H1 (cell line): ENCODE measurements around the gene ABCG1. TPM values are rescaled to one million over a fixed set of nuclear protein-coding genes. Genes with fewer than 3 reads are reported as not detected.
A peak's percentile ranks its signal among the peaks of the same experiment; 100 is the strongest.

Source experiments
- CTCF ChIA-PET: fragments of 300-600 bp; sonication (Branson Sonifier 250); formaldehyde crosslinking; loops from one replicate; lab custom pipeline; 2021; ENCODE audit not compliant: partially characterized antibody; lab: Charles Lee
- POLR2A ChIA-PET: fragments of 300-600 bp; sonication (Branson Sonifier 250); formaldehyde crosslinking; loops from one replicate; lab custom pipeline; 2021; ENCODE audit warnings: inconsistent platforms; ENCODE audit not compliant: partially characterized antibody; lab: Charles Lee
- DNase-seq, 2 experiments: peaks; one replicate each; pipeline versions ENCODE4 v3.0.0 to v3.0.0-alpha.2; 2010 to 2022; ENCODE audit warnings: low spot score in 2 of 2, low read depth in 1 of 2, mixed read lengths in 1 of 2
- FAIRE-seq: peaks from 2 replicates; lab custom pipeline; 2011; peaks lifted over from hg19 to GRCh38; lab: Jason Lieb, UNC
- H2AFZ ChIP-seq: 2 replicates; pipeline ENCODE4 v1.8.1; 2012; ENCODE audit warnings: low read length, inconsistent platforms
- H2AK5ac ChIP-seq: 2 replicates; pipeline ENCODE4 v1.6.1; 2013; ENCODE audit warnings: low read depth, low read length
- H2BK120ac ChIP-seq: replicated peaks from 2 replicates; pipeline ENCODE3; 2013; ENCODE audit warnings: low read depth, low read length, inconsistent platforms
- H2BK12ac ChIP-seq: 2 replicates; pipeline ENCODE4 v1.6.1; 2013; ENCODE audit warnings: low read depth, low read length
- H2BK15ac ChIP-seq: 2 replicates; pipeline ENCODE4 v1.6.1; 2013; ENCODE audit warnings: low read length
- H2BK20ac ChIP-seq: 2 replicates; pipeline ENCODE4 v1.6.1; 2013; ENCODE audit warnings: low read length
- H2BK5ac ChIP-seq: 2 replicates; pipeline ENCODE4 v1.6.1; 2013; ENCODE audit warnings: low read depth, low read length
- H3K14ac ChIP-seq: 2 replicates; pipeline ENCODE4 v1.6.1; 2013; ENCODE audit warnings: inconsistent platforms; ENCODE audit not compliant: insufficient read length
- H3K18ac ChIP-seq: 2 replicates; pipeline ENCODE4 v1.6.1; 2013; ENCODE audit warnings: low read length; ENCODE audit errors: extremely low read depth
- H3K23ac ChIP-seq: 2 replicates; pipeline ENCODE4 v1.6.1; 2013; ENCODE audit warnings: inconsistent platforms; ENCODE audit not compliant: insufficient read length
- H3K23me2 ChIP-seq: 2 replicates; pipeline ENCODE4 v1.6.1; 2013; ENCODE audit warnings: low read depth, low read length
- H3K27ac ChIP-seq: 2 replicates; pipeline ENCODE4 v1.6.1; 2011; ENCODE audit warnings: low read depth, low read length, inconsistent platforms
- H3K27me3 ChIP-seq, 4 experiments: replicated peaks in 1 of 4; 1 replicate in 1 of 4; 2 replicates in 3 of 4; pipeline versions ENCODE4 v1.6.1 to v1.8.1; 2011 to 2013; ENCODE audit warnings: low read length in 3 of 4, mild to moderate bottlenecking in 3 of 4, inconsistent platforms in 2 of 4, mixed read lengths in 2 of 4, moderate library complexity in 1 of 4; ENCODE audit not compliant: control insufficient read depth in 3 of 4, insufficient read depth in 3 of 4; ENCODE audit errors: extremely low read depth in 1 of 4
- H3K36me3 ChIP-seq, 4 experiments: 2 replicates each; pipeline versions ENCODE4 v1.6.1 to v1.8.1; 2011 to 2013; ENCODE audit warnings: mild to moderate bottlenecking in 4 of 4, low read length in 3 of 4, moderate library complexity in 2 of 4, control low read depth in 1 of 4, inconsistent platforms in 1 of 4; ENCODE audit not compliant: insufficient read depth in 4 of 4, control insufficient read depth in 2 of 4
- H3K4ac ChIP-seq: replicated peaks from 2 replicates; pipeline ENCODE3; 2013; ENCODE audit warnings: low read length, low read depth, mixed read lengths, inconsistent platforms; ENCODE audit not compliant: insufficient read length
- H3K4me1 ChIP-seq, 4 experiments: replicated peaks in 1 of 4; 1 replicate in 1 of 4; 2 replicates in 3 of 4; pipeline versions ENCODE4 v1.6.1 to v1.8.1; 2011 to 2013; ENCODE audit warnings: low read length in 3 of 4, inconsistent platforms in 2 of 4, mixed read lengths in 1 of 4; ENCODE audit not compliant: insufficient read depth in 4 of 4, control insufficient read depth in 3 of 4
- H3K4me2 ChIP-seq, 2 experiments: 2 replicates each; pipeline versions ENCODE4 v1.6.1 to v1.8.1; 2011 to 2013; ENCODE audit warnings: low read depth in 2 of 2, low read length in 2 of 2, control low read depth in 1 of 2, inconsistent platforms in 1 of 2, mild to moderate bottlenecking in 1 of 2; ENCODE audit not compliant: insufficient read depth in 1 of 2
- H3K4me3 ChIP-seq, 4 experiments: fragments of 200-600, 300-600 bp in 1 of 4; sonication (generic), shearing (Covaris generic), sonication (Bioruptor Twin) in 1 of 4; 2 replicates each; pipeline versions ENCODE4 v1.5.1 to v1.8.1; 2011 to 2016; ENCODE audit warnings: low read length in 4 of 4, low read depth in 3 of 4, control low read depth in 2 of 4, inconsistent platforms in 2 of 4, mild to moderate bottlenecking in 2 of 4, mixed read lengths in 1 of 4, moderate library complexity in 1 of 4; ENCODE audit not compliant: insufficient read depth in 2 of 4; ENCODE audit errors: extremely low read depth in 1 of 4
- H3K56ac ChIP-seq: replicated peaks from 2 replicates; pipeline ENCODE3; 2013; ENCODE audit warnings: low read depth, mild to moderate bottlenecking, mixed read lengths, low read length, inconsistent platforms; ENCODE audit not compliant: insufficient read length
- H3K79me1 ChIP-seq: 2 replicates; pipeline ENCODE4 v1.6.1; 2013; ENCODE audit warnings: low read depth, low read length, control low read depth
- H3K79me2 ChIP-seq, 2 experiments: 2 replicates each; pipeline versions ENCODE4 v1.6.1 to v1.8.1; 2012 to 2013; ENCODE audit warnings: low read length in 2 of 2, mild to moderate bottlenecking in 2 of 2, inconsistent platforms in 1 of 2; ENCODE audit not compliant: insufficient read depth in 2 of 2, control insufficient read depth in 1 of 2
- H3K9ac ChIP-seq, 4 experiments: replicated peaks in 1 of 4; 1 replicate in 1 of 4; 2 replicates in 3 of 4; pipeline versions ENCODE4 v1.6.1 to v1.8.1; 2011 to 2013; ENCODE audit warnings: low read depth in 3 of 4, low read length in 3 of 4, control low read depth in 2 of 4, mild to moderate bottlenecking in 2 of 4, moderate library complexity in 2 of 4, inconsistent platforms in 1 of 4; ENCODE audit errors: extremely low read depth in 1 of 4
- H3K9me3 ChIP-seq, 2 experiments: 2 replicates each; pipeline versions ENCODE4 v1.6.1 to v1.8.1; 2012 to 2013; ENCODE audit warnings: mild to moderate bottlenecking in 2 of 2, moderate library complexity in 2 of 2, control low read depth in 1 of 2, inconsistent platforms in 1 of 2, low read depth in 1 of 2, low read length in 1 of 2, mixed read lengths in 1 of 2; ENCODE audit not compliant: insufficient read depth in 2 of 2
- H4K20me1 ChIP-seq, 2 experiments: replicated peaks in 1 of 2; 2 replicates each; pipeline versions ENCODE3 to v1.8.1; 2011 to 2013; ENCODE audit warnings: inconsistent platforms in 2 of 2, low read length in 2 of 2, mild to moderate bottlenecking in 1 of 2; ENCODE audit not compliant: insufficient read depth in 2 of 2, control insufficient read depth in 1 of 2
- H4K5ac ChIP-seq: 2 replicates; pipeline ENCODE4 v1.6.1; 2013; ENCODE audit warnings: low read length, low read depth, mixed read lengths, inconsistent platforms; ENCODE audit not compliant: insufficient read length
- H4K8ac ChIP-seq: 2 replicates; pipeline ENCODE4 v1.8.0; 2013; ENCODE audit warnings: mild to moderate bottlenecking, moderate library complexity, low read length, inconsistent platforms; ENCODE audit not compliant: insufficient read depth; ENCODE audit errors: extremely low read depth
- H4K91ac ChIP-seq: replicated peaks from 2 replicates; pipeline ENCODE3; 2013; ENCODE audit warnings: low read length, mixed read lengths, inconsistent platforms; ENCODE audit not compliant: insufficient read length
- BACH1 ChIP-seq: IDR thresholded peaks from 2 replicates; pipeline ENCODE4 v1.6.1; 2012; ENCODE audit warnings: low read length, improper control_type of control experiment
- CBX8 ChIP-seq: fragments of 300-800, 300-1000 bp; sonication (generic); IDR thresholded peaks from 2 replicates; pipeline ENCODE4 v1.7.1; 2016; ENCODE audit warnings: low read depth, low read length, borderline replicate concordance
- EZH2 ChIP-seq: fragments of 200-600 bp; sonication (generic); IDR thresholded peaks from 2 replicates; pipeline ENCODE4 v1.7.1; 2012; ENCODE audit warnings: low read depth, mild to moderate bottlenecking, moderate library complexity, low read length, inconsistent platforms; ENCODE audit not compliant: severe bottlenecking
- GABPA ChIP-seq: IDR thresholded peaks from 2 replicates; pipeline ENCODE4 v1.6.1; 2011; ENCODE audit warnings: mild to moderate bottlenecking, low read length, moderate library complexity, borderline replicate concordance; ENCODE audit not compliant: insufficient read depth
- KDM5A ChIP-seq: fragments of 200-600 bp; IDR thresholded peaks from 2 replicates; pipeline ENCODE4 v1.7.1; 2012; ENCODE audit warnings: mild to moderate bottlenecking, low read length, inconsistent platforms, mixed read lengths
- NRF1 ChIP-seq: IDR thresholded peaks from 2 replicates; pipeline ENCODE4 v1.6.1; 2011; ENCODE audit warnings: mild to moderate bottlenecking, low read depth, low read length, improper control_type of control experiment
- POLR2AphosphoS5 ChIP-seq: IDR thresholded peaks from 2 replicates; pipeline ENCODE4 v1.6.1; 2011; ENCODE audit warnings: low read depth, low read length
- RXRA ChIP-seq: IDR thresholded peaks from 2 replicates; pipeline ENCODE4 v1.6.1; 2011; ENCODE audit warnings: low read depth, mild to moderate bottlenecking, low read length, moderate library complexity; ENCODE audit not compliant: insufficient read depth
- SAP30 ChIP-seq: fragments of 300-600 bp; sonication (generic); IDR thresholded peaks from 2 replicates; pipeline ENCODE4 v1.7.1; 2012; ENCODE audit warnings: low read length, moderate library complexity, mild to moderate bottlenecking, inconsistent platforms; ENCODE audit not compliant: insufficient read depth, insufficient replicate concordance
- SUZ12 ChIP-seq: fragments of 200-600 bp; sonication (generic); IDR thresholded peaks from 2 replicates; pipeline ENCODE4 v1.6.1; 2012; ENCODE audit warnings: mild to moderate bottlenecking, inconsistent platforms, low read length, moderate library complexity, mixed read lengths
- TBP ChIP-seq: IDR thresholded peaks from 2 replicates; pipeline ENCODE4 v1.6.1; 2011; ENCODE audit warnings: low read depth, low read length, improper control_type of control experiment
- ZNF274 ChIP-seq: IDR thresholded peaks from 2 replicates; pipeline ENCODE4 v1.7.0; 2012; ENCODE audit warnings: low read length, borderline replicate concordance; ENCODE audit errors: extremely low read depth
- WGBS, 2 experiments: shearing (Covaris generic) in 1 of 2; methylation state at CpG; one replicate each; pipeline versions ENCODE4 v1.1.6 to v1.1.7; 2013 to 2015; ENCODE audit warnings: low lambda C conversion rate in 2 of 2, mixed read lengths in 2 of 2, inconsistent platforms in 1 of 2, low coverage in 1 of 2, missing lambda C conversion rate in 1 of 2; ENCODE audit not compliant: insufficient replicate concordance in 2 of 2, insufficient coverage in 1 of 2, insufficient read length in 1 of 2; ENCODE audit errors: extremely low coverage in 1 of 2, missing lambda C conversion rate in 1 of 2; 5-methylcytosine and 5-hydroxymethylcytosine counted together
- polyA plus RNA-seq, 7 experiments: library from polyadenylated mRNA; depleted of rRNA in 3 of 7; stranded (reverse) in 5 of 7; unstranded in 2 of 7; fragments of >200 nt in 5 of 7; fragments of 200-250 nt in 2 of 7; gene quantifications; 1 replicate in 5 of 7; 2 replicates in 1 of 7; 4 replicates in 1 of 7; pipeline versions ENCODE4 v1.2.1 to v1.2.3, GENCODE V29; 2011 to 2013; ENCODE audit warnings: missing spikeins in 2 of 7, mixed read lengths in 2 of 7
- total RNA-seq: library from RNA; stranded (reverse); fragmentation: NEBNext Ultra II Directional; extraction: Animal tissue kit (Norgen Biotek cat#: 25700); gene quantifications from 2 replicates; pipeline ENCODE4 v1.2.1, GENCODE V29; 2021

ABCG1 gene
- total and polyA plus RNA-seq, 2 of the 8 experiments (the other 6 are each of a cell fraction or from before 2014, with no cell fraction given), result 2.1 to 4.0 TPM

DNA sequence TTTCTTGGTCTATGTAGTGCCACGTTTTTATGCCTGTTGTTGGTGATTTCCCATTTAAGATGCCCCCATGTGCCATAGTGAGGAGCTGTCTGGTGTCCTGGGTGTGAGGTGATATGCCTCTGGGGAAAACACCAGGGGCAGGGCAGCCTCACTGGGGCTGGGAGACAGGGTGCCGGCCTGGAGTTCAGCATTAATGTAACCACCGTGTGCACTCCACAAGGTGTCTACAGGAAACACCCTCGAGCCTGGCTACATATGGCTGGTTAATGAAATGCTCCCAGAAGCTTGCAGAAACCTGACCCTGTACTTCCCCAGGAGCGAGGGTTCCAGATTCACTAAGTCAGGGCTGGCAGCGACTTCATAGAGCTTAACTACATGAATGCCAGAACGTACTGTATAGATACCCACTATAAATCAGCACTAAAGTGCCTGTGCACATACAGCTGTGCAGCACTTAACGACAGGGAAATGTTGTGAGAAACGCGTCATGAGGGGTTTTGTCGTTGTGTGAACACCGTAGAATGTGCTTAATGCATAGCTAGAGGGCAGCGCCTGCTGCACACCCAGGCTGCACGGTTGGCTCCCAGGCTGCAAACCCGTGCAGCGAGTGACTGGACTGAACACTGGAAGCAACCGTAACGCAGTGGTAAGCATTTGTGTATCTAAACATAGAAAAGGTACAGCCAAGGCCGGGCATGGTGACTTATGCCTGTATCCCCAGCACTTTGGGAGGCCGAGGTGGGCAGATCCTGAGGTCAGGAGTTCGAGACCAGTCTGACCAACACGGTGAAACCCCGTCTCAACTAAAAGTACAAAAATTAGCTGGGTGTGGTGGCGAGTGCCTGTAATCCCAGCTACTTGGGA lies 121.5 kb downstream of the ABCG1 start:
- Histone ChIP-seq H2BK120ac (no peak overlapping the region), H4K20me1 (no peaks in the 10 kb centered on the region), H4K5ac (no peak overlapping the region), H3K4ac (no peak overlapping the region), H3K36me3 (no peaks in the 10 kb centered on the region), H3K4me1 (peaks cover 0 to 13% (median 4%) of the 10 kb centered on the region in 4 experiments; a peak in 6 of 7 replicates), H3K9ac (no peak overlapping the region), H2AFZ (no peak overlapping the region), H3K4me2 (no peak overlapping the region), H2BK5ac (no peak overlapping the region), H2AK5ac (no peak overlapping the region), H4K8ac (no peak overlapping the region; the same call in 1 of the 2 replicates), H3K27me3 (no peaks in the 10 kb centered on the region), H2BK12ac (no peak overlapping the region), H4K91ac (peak overlapping the region; percentile 25), H3K9me3 (no peaks in the 10 kb centered on the region), H2BK15ac (no peak overlapping the region), H3K4me3 (no peak overlapping the region), H3K23me2 (no peaks in the 10 kb centered on the region), H3K56ac (no peak overlapping the region), H3K14ac (no peak overlapping the region), H3K27ac (no peak overlapping the region), H3K79me1 (no peaks in the 10 kb centered on the region), H3K18ac (no peak overlapping the region), H3K23ac (no peak overlapping the region), H2BK20ac (no peak overlapping the region), H3K79me2 (no peaks in the 10 kb centered on the region)
- CTCF ChIA-PET, result interaction anchor here (0.6 to 11.6 kb wide), 8 partner anchors 22 to 195 kb away, joined by 3 to 137 read pairs (median 6); partner anchors contain the start of gene TFF3
- DNase-seq (peak in 1 of 2 experiments; percentile 39), FAIRE-seq (no peak)
- 88% methylated on average over 24 of the region's 24 CpGs; no CpG with 5 or more reads in 1 of the 2 experiments for WGBS, 2 experiments
- POLR2A ChIA-PET, result no interaction called here
- TF ChIP-seq POLR2AphosphoS5 (no peak), KDM5A (no peak), BACH1 (no peak), ZNF274 (no peak), NRF1 (no peak), RXRA (no peak), TBP (no peak), GABPA (no peak), CBX8 (no peak), SUZ12 (no peak), EZH2 (no peak), SAP30 (no peak)
